Suppressor macrophage (primary cell): Measurements from ENCODE around the gene ARMC8.
"Not testable (repeated sequence)": the region's sequence is repeated elsewhere in the genome, so short reads cannot be mapped to it uniquely, and the experiment has no call there.

Experiments
- DNase-seq, 4 experiments: peaks; one replicate each; pipeline ENCODE4 v3.0.0-alpha.2; 2020 to 2022
- total RNA-seq, 17 experiments: gene quantifications; one replicate each; lab custom pipeline; 2026; ENCODE audit warnings: mixed read lengths in 6 of 17, inconsistent platforms in 3 of 17; lab: John Stamatoyannopoulos, UW

Gene ARMC8
- total RNA-seq = 37.5 to 88.4 (median 57.2) reads per million in 17 experiments

- DNase-seq = peak in 3 of 4 experiments; percentile 44 to 73 (median 60)
These were observed at the start of gene ARMC8 for GRCh38 chr3:138187296-138188012. ARMC8 (plus strand) TSS chr3:138187301; CDS start chr3:138187555, 254 bp downstream.

GRCh38 chr3:138137861-138138260, 49.2 kb upstream of the ARMC8 start:
- DNase-seq = peak in 3 of 4 experiments; percentile 28 to 43 (median 32)

GRCh38 chr3:138139691-138140090, 47.4 kb upstream of the ARMC8 start:
- peak in 2 of 4 experiments; percentile 49 to 56 for DNase-seq

- no peak for DNase-seq
These were observed 46.2 kb upstream of the ARMC8 start for GRCh38 chr3:138140940-138141339.

- not testable (repeated sequence) for DNase-seq
These were observed 44.9 kb upstream of the ARMC8 start for GRCh38 chr3:138142181-138142580.

GRCh38 chr3:138148503-138148902, 38.6 kb upstream of the ARMC8 start:
- DNase-seq = peak; percentile 30 to 69 (median 44)

GRCh38 chr3:138154534-138154933, 32.6 kb upstream of the ARMC8 start:
- DNase-seq = no peak

- DNase-seq = no peak
These were observed 29.4 kb upstream of the ARMC8 start for GRCh38 chr3:138157743-138158142.

GRCh38 chr3:138165061-138165460, 22.0 kb upstream of the ARMC8 start:
- DNase-seq = no peak

- peak in 2 of 4 experiments; percentile 9 to 28 for DNase-seq
These were observed 14.5 kb upstream of the ARMC8 start for GRCh38 chr3:138172625-138173024.

GRCh38 chr3:138173769-138174420, 13.2 kb upstream of the ARMC8 start:
- DNase-seq = peak in 1 of 4 experiments; percentile 5

GRCh38 chr3:138174421-138175131, 12.5 kb upstream of the ARMC8 start, which contains the start of gene DBR1:
DBR1 (minus strand) TSS chr3:138174921; CDS start chr3:138174795, 126 bp downstream.
- peak; percentile 86 to 95 (median 91) for DNase-seq

GRCh38 chr3:138180375-138181029, 6.6 kb upstream of the ARMC8 start:
- peak; percentile 30 to 54 (median 40) for DNase-seq

GRCh38 chr3:138184994-138185393, 2.1 kb upstream of the ARMC8 start:
- no peak for DNase-seq

- DNase-seq = no peak
These were observed 880 bp upstream of the ARMC8 start for GRCh38 chr3:138186221-138186620.

- peak; percentile 94 to 97 (median 95) for DNase-seq
These were observed 252 bp upstream of the ARMC8 start for GRCh38 chr3:138186803-138187295.

- peak in 2 of 4 experiments; percentile 42 to 59 for DNase-seq
These were observed 1.1 kb downstream of the ARMC8 start for GRCh38 chr3:138188013-138188730.

- no peak for DNase-seq
These were observed 8.4 kb downstream of the ARMC8 start for GRCh38 chr3:138195481-138195880.

GRCh38 chr3:138196023-138196422, 8.9 kb downstream of the ARMC8 start:
- DNase-seq = no peak

- DNase-seq = peak in 2 of 4 experiments; percentile 38 to 39
These were observed 10.0 kb downstream of the ARMC8 start for GRCh38 chr3:138197058-138197457.

- no peak for DNase-seq
These were observed 10.4 kb downstream of the ARMC8 start for GRCh38 chr3:138197524-138197923.

- DNase-seq = no peak
These were observed 12.8 kb downstream of the ARMC8 start for GRCh38 chr3:138199851-138200250.
